HepG2 (cell line): Measurements from ENCODE around the gene SSH3. TPM values are rescaled to one million over a fixed set of nuclear protein-coding genes. Genes with fewer than 3 reads are reported as not detected.

Source experiments
- AFF4 ChIP-seq: sonication (generic); formaldehyde crosslinking; IDR thresholded peaks from 2 replicates; pipeline ENCODE4 v1.4.0; 2020; ENCODE audit warnings: missing genetic modification reagents
- CBX2 ChIP-seq, 2 experiments: fragments of 200-600 bp in 1 of 2; sonication (generic); formaldehyde crosslinking in 1 of 2; IDR thresholded peaks; 2 replicates each; pipeline versions ENCODE4 v1.7.0 to v1.8.1; 2018 to 2022; ENCODE audit warnings: low read depth in 2 of 2, low read length in 1 of 2, mild to moderate bottlenecking in 1 of 2, missing genetic modification reagents in 1 of 2
- CCDC6 ChIP-seq: sonication (generic); formaldehyde crosslinking; IDR thresholded peaks from 2 replicates; pipeline ENCODE4 v1.8.1; 2022; ENCODE audit warnings: mild to moderate bottlenecking, missing genetic modification reagents, moderate library complexity
- ETV5 ChIP-seq: IDR thresholded peaks from 2 replicates; pipeline ENCODE4 v1.6.1; 2018; ENCODE audit warnings: missing biosample characterization, missing genetic modification reagents, inconsistent platforms, borderline replicate concordance
- FOSL1 ChIP-seq: sonication (generic); formaldehyde crosslinking; IDR thresholded peaks from 2 replicates; pipeline ENCODE4 v1.9.0; 2021; ENCODE audit warnings: missing genetic modification reagents, borderline replicate concordance
- FOXC1 ChIP-seq: sonication (generic); formaldehyde crosslinking; IDR thresholded peaks from 2 replicates; pipeline ENCODE4 v1.8.0; 2022; ENCODE audit warnings: mild to moderate bottlenecking, missing genetic modification reagents, borderline replicate concordance
- KDM1A ChIP-seq: IDR thresholded peaks from 2 replicates; pipeline ENCODE4 v1.6.1; 2016; ENCODE audit warnings: missing compliant biosample characterization
- MYNN ChIP-seq: sonication (generic); formaldehyde crosslinking; IDR thresholded peaks from 2 replicates; pipeline ENCODE4 v1.4.0; 2020; ENCODE audit warnings: mild to moderate bottlenecking, low read depth, missing genetic modification reagents
- NFATC3 ChIP-seq: sonication (generic); formaldehyde crosslinking; IDR thresholded peaks from 2 replicates; pipeline ENCODE4 v1.5.1; 2020; ENCODE audit warnings: mild to moderate bottlenecking, missing genetic modification reagents
- PRDM10 ChIP-seq: sonication (generic); formaldehyde crosslinking; IDR thresholded peaks from 2 replicates; pipeline ENCODE4 v1.4.0; 2020; ENCODE audit warnings: low read depth, missing genetic modification reagents
- TGIF2 ChIP-seq: IDR thresholded peaks from 2 replicates; pipeline ENCODE4 v1.6.1; 2016; ENCODE audit warnings: control low read depth, missing compliant biosample characterization
- ZBTB10 ChIP-seq: sonication (generic); formaldehyde crosslinking; IDR thresholded peaks from 2 replicates; pipeline ENCODE4 v1.4.0; 2020; ENCODE audit warnings: missing genetic modification reagents, borderline replicate concordance
- ZBTB43 ChIP-seq: sonication (generic); formaldehyde crosslinking; conservative IDR thresholded peaks from 2 replicates; pipeline ENCODE4 v1.4.0; 2020; ENCODE audit warnings: missing genetic modification reagents
- ZNF224 ChIP-seq: sonication (generic); formaldehyde crosslinking; IDR thresholded peaks from 2 replicates; pipeline ENCODE4 v1.5.0; 2020; ENCODE audit warnings: mild to moderate bottlenecking, missing genetic modification reagents
- ZNF589 ChIP-seq: sonication (generic); formaldehyde crosslinking; conservative IDR thresholded peaks from 2 replicates; pipeline ENCODE4 v1.8.0; 2022; ENCODE audit warnings: mild to moderate bottlenecking, moderate library complexity, missing genetic modification reagents
- ZSCAN12 ChIP-seq: sonication (generic); formaldehyde crosslinking; IDR thresholded peaks from 2 replicates; pipeline ENCODE4 v1.9.0; 2021; ENCODE audit warnings: mild to moderate bottlenecking, missing genetic modification reagents
- ZSCAN22 ChIP-seq: sonication (generic); formaldehyde crosslinking; IDR thresholded peaks from 2 replicates; pipeline ENCODE4 v1.4.0; 2020; ENCODE audit warnings: mild to moderate bottlenecking, missing genetic modification reagents
- polyA plus RNA-seq, 8 experiments: library from polyadenylated mRNA; depleted of rRNA in 3 of 8; stranded (reverse) in 7 of 8; unstranded in 1 of 8; fragments of >200 nt; fragmentation: Illumina TruSeq in 4 of 8; extraction: Trizol in 4 of 8; gene quantifications; 2 replicates each; pipeline versions ENCODE4 v1.2.1 to v1.2.3, GENCODE V29; 2011 to 2016; ENCODE audit warnings: low read depth in 4 of 8, missing spikeins in 1 of 8, mixed read lengths in 1 of 8; ENCODE audit not compliant: insufficient read depth in 1 of 8
- total RNA-seq, 5 experiments: library from RNA; depleted of rRNA; stranded (reverse); fragments of >200 nt; fragmentation: Illumina TruSeq; extraction: Trizol; gene quantifications; 2 replicates each; pipeline ENCODE4 v1.2.3, GENCODE V29; 2016; ENCODE audit warnings: low read depth in 1 of 5

SSH3 gene
- total and polyA plus RNA-seq, 2 of the 13 experiments (the other 11 are each of a cell fraction or from before 2014, with no cell fraction given), result 12.4 to 18.8 TPM

- TF ChIP-seq PRDM10 (CRISPR knock-in tag), result no peak
- TF ChIP-seq TGIF2 (CRISPR knock-in tag), result no peak
- no peak for TF ChIP-seq AFF4 (CRISPR knock-in tag)
- TF ChIP-seq FOSL1, result no peak
- TF ChIP-seq ZBTB10 (CRISPR knock-in tag), result no peak
- TF ChIP-seq ZNF589 (CRISPR knock-in tag), result no peak
- TF ChIP-seq KDM1A (CRISPR knock-in tag), result no peak
- no peak for TF ChIP-seq NFATC3
- no peak for TF ChIP-seq CBX2 (IDR thresholded peaks at IDR 0.05; ENCODE audit: low read depth, low read length)
- TF ChIP-seq CBX2 (CRISPR knock-in tag; IDR thresholded peaks at IDR 0.05; ENCODE audit: low read depth), result no peak
- no peak for TF ChIP-seq ZSCAN22
- no peak for TF ChIP-seq ZSCAN12
- TF ChIP-seq ZBTB43 (CRISPR knock-in tag), result no peak
- TF ChIP-seq ETV5, result peak; percentile 29; the same call in 1 of the 2 replicates
- no peak for TF ChIP-seq FOXC1 (CRISPR knock-in tag)
- TF ChIP-seq CCDC6 (CRISPR knock-in tag), result 0 out of 2 replicates have a peak, but pooled peaks have one; percentile 49
- no peak for TF ChIP-seq ZNF224 (CRISPR knock-in tag)
- TF ChIP-seq MYNN (CRISPR knock-in tag), result no peak
Measured at GRCh38 chr11:67265633-67266448, 37.5 kb upstream of the SSH3 start (continued).
